GM10847 (cell line): ENCODE data around the gene AKAP1.

Experiments
- POLR2A ChIP-seq: IDR thresholded peaks from 2 replicates; pipeline ENCODE4 v1.6.1; 2011; ENCODE audit not compliant: insufficient read length; ENCODE audit errors: extremely low read depth

Gene AKAP1

DNA sequence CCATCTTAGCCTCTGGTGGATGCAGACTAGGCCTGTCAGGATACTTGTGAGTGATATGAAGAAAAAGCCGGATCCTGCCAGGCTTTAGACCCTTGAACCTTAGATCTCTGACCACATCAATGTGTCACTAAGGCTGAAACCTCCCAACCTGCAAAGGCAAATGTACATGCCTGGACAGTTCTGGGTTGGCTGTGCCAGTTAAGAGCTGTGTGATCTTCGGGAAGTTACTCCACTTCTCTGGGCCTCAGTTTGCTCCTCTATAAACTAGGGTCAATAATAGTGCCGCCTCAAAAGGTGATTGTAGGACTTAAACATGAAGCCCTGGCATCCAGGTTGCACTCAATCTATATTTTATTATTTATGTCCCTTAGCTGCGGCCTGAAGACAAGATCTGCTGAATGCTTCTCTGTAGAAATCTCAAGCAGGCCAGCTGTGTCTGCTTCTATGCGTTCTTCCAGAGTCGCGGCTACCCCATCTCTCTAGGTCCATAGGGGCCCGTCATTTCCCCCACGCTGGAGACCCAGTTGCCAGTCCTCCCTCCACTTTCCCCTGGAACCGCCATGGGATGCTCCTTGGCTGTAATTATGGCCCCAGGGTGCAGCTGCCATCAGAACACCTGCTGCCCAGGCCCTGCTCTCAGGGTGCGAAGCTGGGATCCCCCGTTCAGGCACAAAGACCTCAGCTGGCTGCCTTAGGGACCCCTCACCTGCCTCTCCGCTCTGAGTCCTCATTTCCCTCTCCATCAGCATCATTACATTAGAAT, 50.2 kb downstream of the AKAP1 start:
- no peak for TF ChIP-seq POLR2A

DNA sequence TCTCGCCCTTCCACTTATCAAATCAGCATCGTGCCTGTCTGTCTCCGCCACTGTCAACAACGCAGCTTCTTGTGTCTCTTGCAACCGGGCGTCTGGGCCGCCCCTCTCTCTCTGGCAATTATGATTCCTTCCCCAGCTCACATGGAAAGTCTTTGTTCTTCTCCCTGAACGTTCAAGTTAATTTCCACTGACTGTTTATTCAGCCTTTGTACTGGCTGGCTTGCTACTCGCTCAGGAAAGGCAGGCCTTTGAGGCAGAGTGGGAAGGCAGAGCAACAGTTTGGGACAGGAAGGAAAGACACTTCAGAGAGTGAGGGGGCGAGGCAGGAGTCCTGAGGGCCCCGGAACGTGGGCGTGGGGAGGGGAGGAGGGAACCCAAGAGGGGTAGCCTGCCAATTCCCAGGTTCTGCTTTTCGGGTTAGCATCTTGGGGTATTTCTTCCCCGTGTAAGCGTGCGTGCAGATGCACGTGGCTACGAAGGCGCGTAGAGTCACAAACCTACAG, 50.8 kb downstream of the AKAP1 start:
- no peak for TF ChIP-seq POLR2A

DNA sequence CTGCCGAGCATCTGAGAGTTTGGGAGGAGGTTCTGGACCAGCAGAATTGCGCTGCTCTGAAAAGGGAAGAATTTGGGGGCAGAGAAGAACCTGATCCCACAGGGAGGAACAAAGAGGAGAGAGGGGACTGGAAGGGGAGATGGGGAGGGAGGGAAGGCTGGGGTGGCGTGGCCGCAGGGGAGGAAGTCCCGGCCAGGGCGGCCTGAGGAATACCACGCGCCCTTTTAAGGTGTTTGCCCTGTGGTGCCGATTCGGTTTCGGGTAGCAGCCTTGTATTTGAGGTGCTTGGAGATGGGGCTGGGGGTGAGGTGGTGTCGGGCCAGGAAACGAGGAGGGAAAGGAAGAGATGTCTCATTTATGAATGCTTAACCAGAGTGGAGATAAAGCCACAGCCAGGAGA, 51.3 kb downstream of the AKAP1 start:
- TF ChIP-seq POLR2A: no peak

DNA sequence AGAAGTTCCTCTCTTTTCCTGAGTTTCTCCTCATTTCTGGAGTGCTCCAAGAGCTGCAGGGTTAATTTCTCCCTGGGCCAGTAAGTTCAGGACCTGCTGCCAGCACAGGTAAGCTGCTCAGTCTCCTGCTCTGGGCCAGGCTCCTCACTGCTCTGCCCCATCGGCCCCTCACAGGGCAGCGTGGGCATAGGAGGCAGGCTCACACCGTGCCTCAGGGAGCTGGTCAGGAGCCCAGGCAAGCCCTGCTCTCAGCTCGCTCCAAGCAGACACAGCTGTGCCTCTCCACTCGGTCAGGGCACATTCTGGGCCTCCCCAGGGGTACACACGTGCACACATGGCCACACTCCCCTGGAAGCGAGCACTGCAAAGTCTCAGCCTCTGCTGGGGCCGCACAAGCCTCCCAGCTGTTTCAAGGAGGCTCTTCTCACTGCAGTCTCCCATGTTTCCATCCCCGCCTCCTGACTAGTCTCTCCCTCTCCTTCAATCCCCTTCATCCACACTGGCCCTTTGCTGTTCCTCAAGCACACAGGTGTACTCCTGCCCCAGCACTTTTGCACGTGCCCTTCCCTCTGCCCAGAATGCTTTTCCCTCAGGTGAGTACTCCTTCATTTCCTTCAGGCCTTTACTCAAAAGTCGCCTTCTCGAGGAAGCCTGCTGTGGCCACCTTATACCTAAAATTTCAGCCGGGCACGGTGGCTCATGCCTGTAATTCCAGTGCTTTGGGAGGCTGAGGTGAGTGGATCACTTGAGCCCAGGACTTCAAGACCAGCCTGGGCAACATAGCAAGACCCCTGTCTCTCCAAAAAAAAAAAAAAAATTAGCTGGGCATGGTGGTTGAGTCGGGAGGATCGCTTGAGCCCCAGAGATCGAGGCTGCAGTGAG, 53.2 kb downstream of the AKAP1 start:
- no peak for TF ChIP-seq POLR2A

DNA sequence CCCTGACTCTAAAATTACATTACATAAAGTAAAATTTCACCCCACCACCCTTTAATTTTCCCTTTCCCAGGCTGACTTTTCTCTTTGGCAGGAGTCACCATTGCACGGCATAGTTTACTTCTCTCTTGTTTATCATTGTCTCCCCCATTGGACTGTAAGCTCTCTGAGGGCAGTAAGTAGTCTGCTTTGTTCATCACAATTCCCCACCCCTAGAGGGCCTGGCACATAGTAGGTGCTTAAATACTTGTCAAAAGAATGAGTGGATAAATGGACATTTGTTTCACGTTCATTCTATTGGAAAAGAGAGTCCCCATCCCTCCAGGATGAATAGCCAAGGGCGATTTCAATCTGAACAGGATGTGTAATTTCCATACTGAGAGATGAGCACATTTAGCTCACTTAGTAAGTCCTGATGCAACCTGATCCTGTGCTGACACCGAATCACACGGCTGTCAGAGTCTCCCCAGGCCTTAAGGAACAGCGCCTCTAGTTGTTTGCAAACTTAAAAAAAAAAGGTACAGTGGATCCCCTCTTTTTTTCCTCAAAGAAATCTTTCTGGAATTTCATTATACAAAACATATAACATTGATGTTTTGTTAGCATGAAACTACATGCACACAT, 54.0 kb downstream of the AKAP1 start:
- TF ChIP-seq POLR2A: no peak

DNA sequence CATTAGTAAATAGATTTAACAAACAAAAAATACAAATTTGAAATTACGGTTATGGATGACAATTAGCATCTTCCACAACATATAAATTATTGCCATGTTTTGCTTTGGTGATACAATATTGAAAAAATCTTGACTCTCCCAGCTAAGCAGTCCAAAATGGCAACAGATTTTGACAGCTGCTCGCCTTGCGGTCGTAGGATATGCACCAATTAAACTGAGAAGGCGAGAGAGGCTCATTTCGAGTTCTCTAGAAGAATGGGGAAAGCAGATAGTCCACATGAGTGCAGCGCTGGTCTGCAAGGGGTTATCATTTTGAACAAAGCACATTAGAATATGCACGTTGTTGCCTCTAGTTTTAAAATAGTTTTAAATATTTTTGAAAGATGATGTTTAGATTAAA, 55.3 kb downstream of the AKAP1 start:
- no peak for TF ChIP-seq POLR2A

DNA sequence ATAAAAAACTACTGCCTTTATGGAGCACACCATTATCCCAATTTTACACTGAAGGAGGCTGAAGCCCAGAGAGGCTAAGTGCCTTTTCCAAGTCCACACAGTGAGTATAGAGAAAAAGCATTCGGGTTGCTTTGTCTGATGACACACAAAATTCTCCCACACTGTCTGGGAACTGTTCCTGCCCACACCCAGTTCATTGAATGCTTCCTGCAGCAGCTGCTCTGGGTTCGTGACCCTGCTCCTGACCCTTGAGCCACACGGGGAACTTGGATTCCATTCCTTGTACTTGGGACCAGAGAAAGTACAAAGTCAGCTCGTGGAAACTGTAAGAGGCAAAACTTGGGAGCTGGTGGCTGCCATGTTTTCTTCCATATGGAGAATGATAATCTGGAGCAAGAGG, 57.9 kb downstream of the AKAP1 start:
- no peak for TF ChIP-seq POLR2A

DNA sequence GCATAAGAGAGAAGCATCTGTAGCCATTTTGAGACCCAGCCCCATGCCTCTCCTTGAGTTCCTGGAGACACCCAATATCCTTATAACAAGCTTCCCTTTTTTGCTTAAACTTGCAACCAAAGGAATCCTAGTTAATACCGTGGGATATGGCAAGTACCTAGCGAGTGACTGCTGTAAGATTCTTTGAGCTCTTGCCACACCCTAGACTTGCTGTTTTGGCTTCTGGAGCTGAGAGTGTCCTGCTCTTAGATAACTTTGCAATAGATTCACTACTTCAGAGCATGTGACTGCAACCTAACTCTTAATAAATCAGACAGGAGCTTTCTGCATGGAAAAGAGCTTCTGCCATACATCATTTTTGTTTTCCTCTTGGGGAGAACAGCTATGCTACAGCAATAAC, 58.3 kb downstream of the AKAP1 start:
- TF ChIP-seq POLR2A: no peak

DNA sequence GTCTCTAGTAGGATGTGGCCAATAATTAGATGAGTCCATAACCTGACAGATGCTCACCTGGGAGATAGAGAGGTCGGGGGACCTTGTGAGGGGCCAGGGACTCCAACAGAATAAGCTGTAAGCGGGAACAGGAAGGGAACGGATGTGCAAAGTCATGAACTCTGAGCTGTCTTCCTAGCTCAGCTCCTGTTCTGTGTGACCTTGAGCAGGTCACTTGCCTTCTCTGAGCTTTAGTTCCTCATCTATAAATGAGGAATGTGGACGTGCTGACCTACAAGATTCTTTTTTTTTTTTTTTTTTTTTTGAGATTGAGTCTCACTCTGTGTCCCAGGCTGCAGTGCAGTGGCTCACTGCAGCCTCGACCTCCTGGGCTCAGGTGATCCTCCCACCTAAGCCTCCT, 58.9 kb downstream of the AKAP1 start:
- no peak for TF ChIP-seq POLR2A

DNA sequence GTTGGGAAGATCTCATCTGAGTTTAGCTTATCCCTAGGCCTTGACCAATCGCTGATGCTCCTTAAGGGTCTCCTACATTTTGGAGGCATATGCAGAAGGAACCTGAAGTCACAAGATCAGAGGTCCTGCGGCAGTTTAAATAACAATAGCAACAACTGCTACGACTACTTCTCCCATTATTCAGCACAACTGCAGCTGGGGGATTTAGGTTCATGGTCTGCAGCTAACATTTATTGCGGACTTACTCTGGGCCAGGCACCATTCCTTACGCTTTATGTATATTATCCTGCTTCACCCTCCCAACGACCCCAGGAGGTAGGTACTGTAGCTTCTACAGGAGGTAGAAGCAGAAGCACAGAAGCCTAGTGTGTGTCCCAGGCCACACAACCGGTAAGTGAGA, 59.5 kb downstream of the AKAP1 start:
- TF ChIP-seq POLR2A: no peak

DNA sequence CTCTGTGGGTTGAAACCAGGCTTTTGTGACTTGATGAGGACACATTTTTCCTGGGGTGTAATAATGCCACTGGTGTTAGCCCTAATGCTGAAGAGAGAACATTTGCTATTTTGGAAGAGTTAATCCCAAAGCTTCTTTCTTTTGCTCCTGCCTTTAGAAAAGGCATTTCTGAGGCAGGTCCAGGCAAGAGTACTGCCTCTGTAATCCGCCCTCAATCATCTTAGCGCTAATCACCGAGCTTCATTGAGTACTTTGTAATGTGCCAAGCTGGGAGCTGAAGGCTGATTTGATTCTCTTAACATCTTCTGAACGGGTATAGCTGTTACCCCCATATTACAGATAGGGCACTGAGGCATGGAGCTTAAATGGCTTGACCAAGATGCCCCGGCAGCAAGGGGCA, 60.3 kb downstream of the AKAP1 start:
- TF ChIP-seq POLR2A: no peak

DNA sequence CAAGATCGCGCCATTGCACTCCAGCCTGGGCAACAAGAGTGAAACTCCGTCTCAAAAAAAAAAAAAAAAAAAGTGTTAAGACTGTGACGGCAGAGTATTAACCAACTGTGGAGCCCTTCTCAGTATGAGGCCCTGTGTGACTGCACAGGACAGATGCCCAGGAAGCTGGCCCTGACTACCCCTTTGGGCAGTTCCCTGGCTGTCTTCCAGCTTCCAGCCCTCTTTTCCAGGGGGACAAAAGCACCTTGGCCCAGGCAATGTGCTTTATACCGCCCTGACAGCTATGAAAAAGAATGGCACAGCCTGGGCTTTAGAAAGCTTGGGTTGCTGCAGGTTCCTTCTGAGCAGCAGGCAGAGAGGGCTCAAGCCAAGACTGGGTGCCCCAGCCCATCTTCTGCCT, 61.2 kb downstream of the AKAP1 start:
- no peak for TF ChIP-seq POLR2A

DNA sequence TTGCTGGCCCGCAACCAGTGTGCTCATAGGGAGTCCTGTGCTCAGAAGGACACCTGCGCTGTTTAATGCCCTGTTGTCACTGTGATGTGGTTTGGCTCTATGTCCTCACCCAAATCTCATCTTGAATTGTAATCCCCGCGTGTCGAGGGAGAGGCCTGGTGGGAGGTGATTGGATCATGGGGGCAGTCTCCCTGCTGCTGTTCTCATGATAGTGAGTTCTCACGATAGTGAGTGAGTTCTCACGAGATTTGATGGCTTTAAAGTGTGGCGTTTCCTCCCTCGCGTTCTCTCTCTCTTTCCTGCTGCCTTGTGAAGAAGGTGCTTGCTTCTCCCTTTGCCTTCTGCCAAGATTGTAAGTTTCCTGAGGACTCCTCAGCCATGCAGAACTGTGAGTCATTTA, 66.8 kb downstream of the AKAP1 start:
- no peak for TF ChIP-seq POLR2A

DNA sequence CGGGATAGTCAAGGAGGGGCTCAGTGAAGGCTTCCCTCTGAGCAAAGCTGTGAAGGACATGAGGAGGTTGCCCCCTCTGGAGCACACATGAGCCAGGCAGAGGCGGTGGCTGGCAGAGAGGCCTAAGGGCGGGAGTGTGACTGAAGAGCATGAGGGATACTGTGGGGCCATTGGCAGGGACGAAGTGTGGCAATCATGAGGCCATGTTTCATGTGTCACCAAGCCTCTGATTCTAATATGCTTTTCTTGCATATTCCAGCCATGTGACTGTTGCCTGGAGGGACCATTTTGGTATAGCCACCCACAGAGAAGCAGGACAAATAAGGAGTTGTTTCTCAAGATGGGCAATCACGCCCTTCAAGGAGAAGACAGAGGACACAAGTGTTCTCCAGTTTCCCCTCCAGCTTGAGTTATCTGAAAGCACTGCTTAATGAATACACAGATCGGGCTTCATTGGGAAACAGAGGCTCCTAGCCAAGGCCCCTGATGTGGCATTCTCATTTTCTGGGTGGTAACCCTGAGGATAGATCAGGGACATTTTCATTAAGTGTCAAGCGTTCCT, 68.0 kb downstream of the AKAP1 start:
- no peak for TF ChIP-seq POLR2A

DNA sequence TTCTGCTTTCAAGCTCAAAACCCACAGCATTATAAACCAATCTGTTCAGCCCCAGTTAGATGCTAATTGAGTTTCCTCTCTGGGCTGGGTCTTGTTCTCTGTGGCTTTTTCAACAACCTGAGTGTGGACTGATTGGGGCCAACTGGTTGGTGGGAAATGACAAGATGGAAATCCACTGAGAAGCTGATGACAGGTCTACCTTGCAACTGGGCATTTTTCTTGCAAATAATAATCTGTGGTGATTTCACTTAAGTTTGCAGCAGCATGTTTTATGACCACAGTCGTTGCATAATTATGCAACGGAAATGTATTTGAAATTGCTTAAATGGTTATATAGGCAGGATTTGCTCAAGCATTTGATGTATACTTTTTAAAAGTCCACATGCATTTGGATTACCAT, 69.9 kb downstream of the AKAP1 start:
- TF ChIP-seq POLR2A: no peak
